ENCODE data around the gene WNT7B.
A peak's percentile ranks its signal among the peaks of the same experiment; 100 is the strongest.

WNT7B gene

DNA sequence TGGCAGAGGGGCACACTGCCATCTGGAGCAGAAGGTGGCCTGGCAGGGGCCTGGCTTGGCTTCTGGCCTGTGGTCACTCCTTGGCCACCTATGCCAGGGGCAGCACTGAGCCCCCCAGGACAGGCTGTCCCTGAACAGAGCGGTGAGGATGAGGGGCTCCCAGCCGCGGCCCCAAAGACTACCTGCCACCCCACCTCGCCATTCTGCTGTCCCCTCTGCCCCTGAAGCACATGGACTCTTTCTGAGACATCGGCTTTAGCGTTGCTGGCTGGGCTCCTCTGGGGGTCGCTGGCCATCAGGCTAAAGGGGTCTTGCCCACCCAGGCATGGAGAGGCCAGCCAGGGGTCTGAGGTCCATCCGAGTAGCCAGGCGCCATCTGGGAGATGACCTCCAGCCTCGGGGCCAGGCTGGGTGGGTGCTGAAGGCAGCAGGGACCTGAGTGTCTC is 87.8 kb downstream of the WNT7B start:
- no peak for DNase-seq (ENCODE audit: low read depth, low spot score)

DNA sequence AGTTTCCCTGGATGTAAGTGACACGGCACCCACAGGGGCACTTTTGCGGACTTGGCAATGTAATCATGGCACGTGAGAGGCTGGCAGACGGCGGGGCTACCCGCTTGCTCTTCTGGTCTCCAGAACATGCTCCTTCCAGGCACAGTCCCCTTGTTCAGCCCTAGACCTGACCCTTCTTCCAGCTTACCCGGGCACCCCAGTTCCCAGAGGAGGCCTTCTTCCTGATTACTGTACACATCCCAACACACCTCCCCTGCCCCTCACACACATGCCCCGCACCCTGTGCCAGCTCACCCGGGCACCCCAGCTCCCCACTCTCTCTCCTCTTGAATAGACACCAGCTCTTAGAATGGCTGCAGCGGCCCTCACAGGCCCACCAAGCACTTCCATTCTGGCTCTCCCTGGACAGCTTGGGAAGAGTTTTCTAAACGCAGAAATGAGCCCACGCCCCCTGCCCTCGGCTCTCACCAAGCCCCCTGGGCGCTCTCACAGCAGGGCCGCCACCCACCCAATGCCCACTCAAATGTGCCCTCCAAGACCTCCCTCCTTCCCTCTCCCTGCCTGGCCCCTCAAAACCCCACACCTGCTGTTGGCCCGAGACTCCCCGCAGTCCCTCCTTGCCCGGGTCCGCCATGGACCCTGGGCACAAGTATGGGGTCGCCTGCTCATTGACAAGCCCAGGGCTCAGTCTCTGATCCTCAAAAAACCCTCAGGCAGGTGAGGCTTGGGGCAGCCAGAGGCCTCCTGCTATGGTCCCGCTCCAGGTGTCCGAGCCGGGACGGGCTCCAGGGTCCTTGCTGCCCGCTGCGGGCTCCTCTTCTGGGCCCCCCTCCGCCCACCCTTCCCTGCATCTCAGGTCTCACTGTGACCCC is 88.5 kb downstream of the WNT7B start:
- DNase-seq (ENCODE audit: low read depth, low spot score): no peak

DNA sequence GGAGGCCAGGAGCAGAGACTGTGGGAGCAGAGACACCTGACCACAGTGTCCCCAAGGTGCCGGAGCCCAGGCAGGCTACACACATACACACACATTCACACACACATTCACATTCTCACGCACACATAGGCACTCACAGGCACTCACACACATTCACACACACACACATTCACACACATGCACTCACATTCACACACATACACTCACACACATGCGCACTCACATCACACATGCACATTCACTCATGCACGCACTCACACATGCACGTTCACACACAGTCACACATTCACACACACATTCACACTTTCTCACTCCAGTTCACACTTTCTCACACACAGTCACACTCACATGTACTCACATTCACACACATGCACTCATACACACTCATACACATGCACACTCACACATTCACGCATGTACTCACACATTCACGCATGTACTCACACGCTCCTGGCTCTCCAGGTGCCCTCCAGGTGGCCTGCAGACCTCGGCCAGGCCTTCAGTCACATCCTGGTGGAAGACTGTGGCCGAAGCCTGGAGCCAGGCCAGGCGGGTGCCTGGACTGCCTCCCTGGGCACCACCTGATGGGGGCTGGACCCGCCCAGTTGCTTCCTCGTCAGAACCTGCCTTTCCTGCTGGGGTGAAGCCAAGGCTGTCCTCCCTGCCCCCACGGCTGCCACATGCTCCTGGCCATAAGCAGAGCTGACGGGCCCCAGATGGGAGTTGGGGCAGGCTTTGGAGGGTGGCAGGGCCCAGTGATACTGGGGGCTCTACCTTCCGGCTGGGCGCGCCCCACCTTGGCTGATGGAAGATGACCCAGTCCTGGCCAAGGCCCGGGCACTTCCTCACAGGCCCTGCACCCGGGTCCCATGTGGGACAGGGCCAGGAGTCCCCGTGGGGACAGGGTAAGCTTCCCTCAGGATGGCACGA is 89.5 kb downstream of the WNT7B start:
- no peak for DNase-seq (ENCODE audit: low read depth, low spot score)

DNA sequence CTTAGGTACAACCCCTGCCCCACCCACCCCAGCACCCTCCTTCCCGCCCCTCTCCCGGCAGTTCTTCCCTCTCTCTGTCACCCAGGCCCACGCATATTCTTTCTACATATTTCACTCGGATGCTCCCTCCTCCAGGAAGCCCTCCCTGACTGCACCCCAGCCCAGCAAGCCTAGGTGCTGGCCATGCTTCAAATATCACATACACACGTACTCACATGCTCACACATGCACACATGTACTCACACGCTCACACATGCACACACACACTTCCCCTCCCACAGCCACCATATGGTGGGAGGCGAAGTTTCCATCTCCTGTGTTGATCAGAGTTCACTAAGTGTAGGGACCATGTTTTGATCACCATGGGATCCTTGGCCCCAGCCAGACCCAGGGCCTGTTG is 90.4 kb downstream of the WNT7B start:
- DNase-seq (ENCODE audit: low read depth, low spot score): no peak

DNA sequence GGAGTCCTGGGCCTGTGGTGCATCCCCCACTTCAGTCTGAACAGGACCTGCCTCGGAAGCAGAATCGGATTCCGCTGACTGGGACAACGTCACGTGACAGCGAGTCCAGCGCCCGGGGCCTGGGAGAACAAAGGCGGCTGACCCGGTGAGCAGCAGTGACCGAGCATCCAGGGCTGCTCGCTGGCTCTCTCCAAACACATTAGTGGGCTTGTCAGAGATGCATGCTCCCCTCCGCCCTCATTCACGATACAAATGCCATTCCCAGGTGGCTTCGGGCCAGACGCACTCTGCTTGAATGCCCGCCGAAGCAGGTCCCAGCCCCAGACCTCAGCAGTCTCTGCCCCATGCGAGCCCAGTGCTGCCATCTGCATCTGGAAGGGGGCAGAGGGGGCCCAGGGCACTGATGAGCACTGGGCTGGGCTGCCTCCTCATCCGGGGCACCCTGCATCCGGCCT is 91.0 kb downstream of the WNT7B start:
- DNase-seq (ENCODE audit: low read depth, low spot score): peak; percentile 53

DNA sequence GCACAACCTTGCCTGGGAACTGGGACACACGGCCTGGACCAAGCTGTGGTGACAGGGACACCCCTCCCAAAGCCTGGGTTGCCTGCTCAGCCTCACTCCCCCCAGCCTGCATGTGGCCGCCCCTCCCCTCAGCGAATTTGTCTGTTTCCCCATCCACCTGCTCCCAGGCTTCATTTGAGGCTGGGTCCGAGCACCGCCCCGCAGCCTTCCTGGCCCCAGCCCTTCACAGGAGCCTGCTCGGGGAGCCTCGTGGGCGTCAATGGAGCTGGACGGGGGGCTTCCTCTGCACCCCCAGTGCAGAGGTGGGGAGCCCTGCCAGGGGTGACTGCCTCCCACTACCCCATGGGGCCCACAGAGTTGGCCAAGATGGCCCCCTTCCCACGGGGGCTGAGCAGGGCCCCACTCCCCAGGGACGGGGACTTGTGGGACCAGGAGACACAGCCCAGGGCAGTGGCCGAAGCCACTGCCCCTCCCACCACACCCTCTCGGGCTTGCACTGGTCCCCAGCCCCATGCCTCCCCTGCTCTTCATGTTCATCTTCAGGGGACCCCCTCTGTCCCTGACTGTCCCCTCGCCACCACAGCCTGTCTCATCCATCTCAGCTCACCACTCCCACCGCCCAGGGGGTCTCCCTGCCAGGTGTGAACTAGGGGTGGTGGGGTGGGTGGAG is 91.7 kb downstream of the WNT7B start:
- no peak for DNase-seq (ENCODE audit: low read depth, low spot score)

DNA sequence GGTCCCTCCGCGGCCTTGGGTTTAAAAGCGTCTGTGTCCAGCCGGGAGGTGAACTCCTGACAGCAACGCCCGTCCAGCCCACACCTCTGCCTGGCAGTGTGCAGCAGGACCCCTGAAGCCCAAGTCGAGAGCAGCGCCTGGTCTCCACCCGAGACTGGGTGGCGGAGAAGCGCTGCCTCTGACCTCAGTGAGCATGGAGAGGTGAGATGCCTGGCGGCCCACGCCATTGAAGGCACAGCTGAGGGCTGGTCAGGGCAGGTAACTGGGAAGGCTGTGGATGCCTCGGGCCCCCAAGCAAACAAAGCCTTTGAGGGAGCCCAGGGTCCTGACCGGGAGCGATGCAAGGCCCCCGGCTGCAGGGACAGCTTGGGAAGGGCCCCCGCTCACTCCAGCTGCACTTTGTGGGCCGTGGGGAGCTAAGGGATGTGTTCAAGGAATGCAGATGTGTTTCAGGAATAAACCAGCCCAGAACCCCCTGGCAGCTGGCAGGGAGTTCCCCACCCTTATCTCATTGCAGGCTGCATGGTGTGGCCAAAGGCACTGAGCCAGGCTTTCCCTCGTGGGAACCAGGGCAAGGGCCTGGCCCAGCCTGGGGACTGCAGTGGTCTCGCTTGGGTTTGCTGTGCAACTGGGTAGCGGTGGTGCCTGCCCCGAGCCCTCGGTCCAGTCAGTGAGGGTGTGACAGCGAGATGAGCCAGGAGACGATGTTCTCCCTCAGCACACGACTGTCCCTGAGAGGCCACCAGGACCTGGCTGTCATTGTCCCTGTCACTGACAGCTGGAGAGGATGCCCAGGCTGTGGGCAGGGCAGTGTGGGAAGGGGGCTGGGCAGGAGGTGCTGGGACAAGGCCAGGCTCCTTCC is 92.5 kb downstream of the WNT7B start:
- DNase-seq (ENCODE audit: low read depth, low spot score): no peak

DNA sequence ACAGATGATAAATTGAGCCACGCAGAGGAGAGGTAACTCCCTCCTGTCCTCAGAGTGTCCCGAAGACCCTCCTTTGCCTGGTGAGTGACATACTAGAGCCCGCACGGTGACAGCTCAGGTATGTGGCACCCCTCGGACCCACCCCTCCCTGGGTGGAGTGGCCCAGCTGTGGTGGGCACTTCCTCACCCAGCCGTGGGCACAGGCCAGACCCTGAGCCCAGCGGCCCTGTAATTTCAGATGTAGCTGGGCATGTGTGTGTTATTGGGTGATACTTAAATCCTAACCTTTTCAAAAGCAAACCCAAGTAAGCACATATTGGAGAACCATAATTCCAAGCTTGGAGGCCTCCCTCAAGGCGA is 93.2 kb downstream of the WNT7B start:
- DNase-seq (ENCODE audit: low read depth, low spot score): no peak

DNA sequence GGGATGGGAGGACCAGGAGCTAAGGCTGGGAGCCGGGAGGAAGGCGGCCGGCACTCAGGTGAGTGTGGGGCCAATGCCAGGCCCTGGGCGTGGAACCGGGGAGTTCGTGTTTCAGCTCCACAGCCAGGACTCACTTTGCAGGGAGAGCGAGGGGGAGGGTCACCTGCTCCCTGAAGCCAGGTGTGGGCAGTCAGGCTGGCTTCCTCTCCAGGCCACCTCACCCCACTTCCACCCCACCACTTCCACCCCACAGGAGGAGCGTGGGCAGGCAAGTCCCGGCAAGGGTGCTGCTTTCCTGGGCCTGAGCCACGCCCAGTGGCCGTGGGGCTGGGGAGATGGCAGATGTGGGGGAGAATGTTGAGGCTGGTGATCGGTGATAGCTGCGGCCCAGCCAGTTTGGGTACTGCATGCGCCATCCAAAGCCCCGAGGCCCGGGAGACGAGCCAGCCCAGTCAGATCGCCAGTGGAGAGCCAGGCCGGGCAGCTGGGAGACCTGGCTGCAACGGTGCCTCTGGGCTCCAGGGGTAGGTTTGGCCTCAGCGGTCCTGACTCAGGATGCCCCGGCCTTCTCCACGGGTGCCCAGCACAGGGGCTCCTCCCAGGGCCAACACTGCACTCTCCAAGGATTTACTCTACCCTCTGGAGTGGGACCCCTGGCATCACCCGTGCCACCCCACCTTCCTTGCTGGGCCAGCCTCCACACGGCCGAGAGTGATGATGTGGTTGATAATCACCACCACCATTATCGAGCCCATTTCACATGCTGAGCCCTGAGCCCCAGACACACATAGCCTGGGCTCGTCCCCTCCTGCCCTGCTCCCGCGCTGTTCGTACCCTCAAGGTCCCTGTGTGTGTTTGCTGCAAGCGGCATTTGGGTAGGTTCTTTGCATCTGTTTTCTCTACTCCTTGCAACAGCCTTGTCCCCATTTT is 93.8 kb downstream of the WNT7B start:
- DNase-seq (ENCODE audit: low read depth, low spot score): no peak

DNA sequence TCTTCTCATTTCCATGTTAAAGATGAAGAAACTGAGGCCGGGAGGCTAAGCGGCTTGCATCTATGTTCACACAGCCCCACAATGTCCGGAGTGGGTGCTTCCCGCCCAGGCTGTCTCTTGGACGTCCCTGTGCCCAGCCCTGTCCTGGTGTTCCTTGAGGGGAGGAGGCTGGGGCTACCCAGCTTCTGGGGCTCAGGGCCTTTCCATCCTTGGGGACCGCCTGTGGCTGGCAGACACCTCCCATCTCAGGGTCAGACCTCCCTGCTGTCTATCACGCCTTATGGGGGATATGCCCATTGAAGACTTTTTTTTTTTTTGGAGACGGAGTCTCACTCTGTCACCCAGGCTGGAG is 95.5 kb downstream of the WNT7B start:
- DNase-seq (ENCODE audit: low read depth, low spot score): no peak

DNA sequence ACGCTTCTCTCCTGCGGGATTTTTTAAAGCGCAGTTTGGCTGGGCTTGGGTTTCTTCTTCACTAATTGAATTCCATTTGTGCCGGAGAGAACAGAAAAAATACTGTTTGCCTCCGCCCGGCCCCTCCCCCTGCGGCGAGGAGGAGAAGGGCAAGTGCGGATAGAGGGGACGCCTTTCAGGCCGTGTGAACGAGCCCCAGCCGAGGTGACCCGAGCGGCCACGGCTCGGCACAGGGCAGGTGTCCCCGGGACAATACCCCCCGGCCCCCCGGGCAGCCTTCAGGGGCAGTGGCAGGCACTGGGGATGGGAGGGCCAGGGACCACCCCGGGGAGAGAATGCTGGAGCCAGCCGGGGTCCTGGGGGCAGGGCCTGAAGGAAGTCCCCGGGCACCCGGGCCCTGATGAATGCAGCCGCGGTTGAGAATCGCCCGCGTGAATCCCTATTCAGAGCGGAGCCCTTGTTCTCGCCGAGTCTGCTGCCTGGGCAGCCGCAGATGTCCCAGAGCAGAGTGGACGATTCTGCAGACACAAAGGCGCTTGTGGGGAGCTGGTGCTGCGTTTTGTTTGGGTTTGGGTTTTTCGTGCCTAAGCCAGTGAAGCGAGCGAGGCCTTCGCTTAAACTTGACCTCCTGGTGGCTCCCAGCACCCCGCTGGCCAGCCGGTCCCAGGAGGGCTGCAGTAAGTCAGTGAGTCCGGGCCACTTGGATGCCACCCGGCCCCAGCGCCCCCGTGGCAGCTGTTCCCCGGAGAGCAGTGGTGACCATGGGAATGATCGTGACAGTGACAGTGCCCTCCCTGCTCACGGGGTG is 96.0 kb downstream of the WNT7B start:
- no peak for DNase-seq (ENCODE audit: low read depth, low spot score)

DNA sequence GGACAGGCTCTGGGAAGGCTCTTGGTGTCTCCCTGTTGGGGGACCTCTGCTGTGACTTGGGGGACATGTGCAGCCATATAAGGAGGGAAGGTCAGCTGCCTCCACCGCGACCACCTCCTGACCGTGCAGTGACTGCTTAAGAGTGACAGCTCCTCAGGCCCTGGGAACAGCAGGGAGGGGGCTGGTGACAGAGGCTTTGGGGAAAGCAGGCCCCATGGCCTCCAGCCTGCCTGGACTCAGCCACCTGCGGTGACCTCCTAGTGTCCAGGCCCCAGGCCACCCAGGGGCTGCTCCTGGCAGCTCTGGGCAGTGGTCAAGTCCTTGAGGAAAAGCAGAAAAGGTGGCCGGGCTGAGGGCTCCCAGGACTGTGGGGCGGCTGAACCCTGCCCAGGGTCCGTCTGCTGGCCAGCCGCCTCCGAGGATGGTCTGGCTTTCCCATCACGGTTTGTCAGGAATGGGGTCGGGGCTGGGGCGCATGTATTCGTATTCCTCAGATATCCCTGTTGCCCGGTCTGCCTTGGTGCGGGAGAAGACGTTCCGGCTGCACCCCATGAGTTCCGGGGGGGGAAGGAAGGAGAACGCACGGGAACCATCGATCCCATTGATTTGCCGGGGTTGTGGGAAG is 96.8 kb downstream of the WNT7B start:
- no peak for DNase-seq (ENCODE audit: low read depth, low spot score)

DNA sequence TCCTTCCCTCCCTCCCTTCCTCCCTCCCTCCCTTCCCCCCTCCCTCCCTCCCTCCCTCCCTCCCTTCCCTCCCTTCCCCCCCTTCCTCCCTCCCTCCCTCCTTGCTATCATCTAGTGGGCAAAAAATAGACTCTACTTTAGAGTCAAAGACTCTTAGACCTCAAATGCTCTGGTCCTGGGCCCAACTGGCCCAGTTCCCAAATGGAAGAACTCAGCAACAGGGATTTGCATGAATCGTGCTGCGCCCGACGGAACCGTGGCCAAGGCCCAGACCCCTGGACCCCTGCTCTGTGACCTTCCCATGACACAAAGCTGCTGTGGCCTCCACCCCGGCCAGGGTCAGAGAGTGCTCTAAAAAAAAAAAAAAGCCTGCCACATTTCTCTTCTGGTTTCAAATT is 97.4 kb downstream of the WNT7B start:
- DNase-seq (ENCODE audit: low read depth, low spot score): no peak

DNA sequence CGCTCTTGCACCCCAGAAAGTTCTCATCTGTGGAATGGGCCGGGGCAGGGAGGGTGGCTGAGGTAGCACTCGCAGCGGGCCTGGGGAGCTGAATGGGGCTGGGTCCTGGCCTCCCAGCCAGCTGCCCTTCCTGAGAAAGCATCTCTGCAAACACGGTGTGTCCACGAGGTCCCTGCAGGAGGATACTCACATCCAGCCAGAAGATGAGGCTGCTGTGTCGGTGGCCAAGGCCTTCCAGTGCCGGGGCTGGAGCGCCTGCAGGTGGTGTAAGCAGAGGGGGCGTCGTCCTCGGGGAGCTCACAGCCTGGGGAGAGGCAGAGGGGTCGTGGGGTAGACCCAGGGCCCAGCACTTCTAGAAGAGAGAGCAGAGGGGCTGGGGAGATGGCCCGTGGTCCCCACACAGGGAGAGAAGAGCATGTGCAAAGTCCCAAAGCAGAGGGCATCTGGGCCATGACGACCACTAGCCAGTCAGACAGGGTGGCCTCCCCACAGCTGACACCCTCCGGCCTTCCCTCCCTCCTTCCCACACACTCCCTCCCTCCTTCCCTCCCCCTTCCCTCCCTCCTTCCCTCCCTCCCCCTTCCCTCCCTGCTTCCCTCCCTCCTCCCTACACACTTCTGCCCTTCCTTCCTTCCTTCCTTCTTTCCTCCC is 97.9 kb downstream of the WNT7B start:
- DNase-seq (ENCODE audit: low read depth, low spot score): no peak

DNA sequence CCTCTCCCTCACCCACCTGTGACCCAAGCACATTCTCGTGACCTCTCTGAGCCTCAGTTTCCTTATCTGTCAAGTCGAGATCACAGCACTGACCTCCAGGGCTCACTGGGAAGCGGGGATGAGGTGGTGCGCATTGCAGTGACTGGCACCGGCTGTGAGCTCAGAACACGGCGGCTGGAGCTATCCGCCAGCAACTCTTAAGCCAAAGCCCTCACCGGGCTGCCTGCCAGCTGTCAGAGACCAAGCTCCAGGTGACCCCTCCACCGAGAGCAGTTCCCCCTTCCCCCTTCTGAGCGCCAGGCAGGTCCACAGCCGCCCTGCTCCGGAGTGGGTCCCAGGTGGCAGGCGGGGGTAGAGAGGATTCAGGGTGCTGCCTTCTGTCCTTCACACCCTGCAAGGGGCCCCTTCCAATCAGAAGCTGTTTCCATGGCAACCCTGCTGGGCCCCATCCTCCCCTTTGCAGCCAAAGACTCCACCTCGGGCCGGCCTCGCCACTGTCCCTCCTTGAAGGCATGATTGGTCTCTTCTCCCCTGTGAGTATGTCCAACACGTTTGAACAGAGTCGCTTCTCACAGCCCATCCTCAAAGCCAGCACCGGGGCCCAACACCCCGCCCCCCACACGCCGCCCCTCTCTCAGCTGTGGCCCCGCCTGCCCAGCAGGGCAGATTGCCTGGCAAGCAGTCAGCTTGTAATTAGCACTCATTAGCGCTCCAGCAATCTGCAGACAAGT is 98.7 kb downstream of the WNT7B start:
- DNase-seq (ENCODE audit: low read depth, low spot score): peak; percentile 56

DNA sequence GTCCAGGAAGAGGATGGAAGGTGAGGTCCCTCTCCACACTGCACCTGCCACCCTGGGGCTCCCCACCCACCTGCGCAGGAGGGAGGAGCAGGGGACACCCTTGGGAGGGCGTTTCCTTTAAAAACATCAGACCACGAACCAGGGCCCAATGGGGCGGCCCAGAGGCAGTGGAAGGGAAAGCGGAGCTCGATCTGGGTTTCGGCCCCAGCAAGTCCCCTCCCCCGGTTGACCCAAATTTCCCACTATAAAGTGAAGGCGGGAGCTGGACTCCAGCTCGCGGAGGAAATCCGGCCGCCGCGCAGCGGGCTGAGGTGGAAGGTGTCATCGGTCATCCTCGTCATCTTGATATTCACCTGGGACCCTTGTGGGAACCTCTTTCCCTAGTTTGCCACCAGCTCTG is 99.3 kb downstream of the WNT7B start:
- no peak for DNase-seq (ENCODE audit: low read depth, low spot score)

DNA sequence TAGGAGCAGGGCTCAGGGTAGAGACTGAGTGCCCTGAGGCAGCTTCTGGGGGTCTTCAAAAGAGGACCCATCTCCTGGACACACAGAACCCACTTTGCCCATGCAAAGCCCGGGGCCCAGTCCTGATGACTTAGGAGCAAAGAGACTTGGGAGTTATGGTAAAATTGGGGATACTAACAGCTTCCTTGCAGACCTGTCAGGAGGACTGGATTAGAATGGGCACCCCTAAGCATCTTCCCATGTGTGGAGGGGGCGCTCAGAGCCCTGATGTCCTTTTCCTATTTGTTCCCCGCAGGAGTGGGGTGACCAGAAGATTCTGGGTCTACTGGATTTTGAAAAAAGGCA is 100.0 kb downstream of the WNT7B start:
- DNase-seq (ENCODE audit: low read depth, low spot score): no peak

Data from astrocyte of the hippocampus (primary cell).